Femur (tissue), 1 donor: ENCODE measurements around the gene TFR2.
"Not testable (repeated sequence)": the region's sequence is repeated elsewhere in the genome, so short reads cannot be mapped to it uniquely, and the experiment has no call there.

Source experiments
- DNase-seq: peaks from one replicate; pipeline ENCODE4 v3.0.0-alpha.2; 2017

The TFR2 gene

GRCh38 chr7:100677308-100678267, 36.2 kb upstream of the TFR2 start:
- DNase-seq = no peak

DNA sequence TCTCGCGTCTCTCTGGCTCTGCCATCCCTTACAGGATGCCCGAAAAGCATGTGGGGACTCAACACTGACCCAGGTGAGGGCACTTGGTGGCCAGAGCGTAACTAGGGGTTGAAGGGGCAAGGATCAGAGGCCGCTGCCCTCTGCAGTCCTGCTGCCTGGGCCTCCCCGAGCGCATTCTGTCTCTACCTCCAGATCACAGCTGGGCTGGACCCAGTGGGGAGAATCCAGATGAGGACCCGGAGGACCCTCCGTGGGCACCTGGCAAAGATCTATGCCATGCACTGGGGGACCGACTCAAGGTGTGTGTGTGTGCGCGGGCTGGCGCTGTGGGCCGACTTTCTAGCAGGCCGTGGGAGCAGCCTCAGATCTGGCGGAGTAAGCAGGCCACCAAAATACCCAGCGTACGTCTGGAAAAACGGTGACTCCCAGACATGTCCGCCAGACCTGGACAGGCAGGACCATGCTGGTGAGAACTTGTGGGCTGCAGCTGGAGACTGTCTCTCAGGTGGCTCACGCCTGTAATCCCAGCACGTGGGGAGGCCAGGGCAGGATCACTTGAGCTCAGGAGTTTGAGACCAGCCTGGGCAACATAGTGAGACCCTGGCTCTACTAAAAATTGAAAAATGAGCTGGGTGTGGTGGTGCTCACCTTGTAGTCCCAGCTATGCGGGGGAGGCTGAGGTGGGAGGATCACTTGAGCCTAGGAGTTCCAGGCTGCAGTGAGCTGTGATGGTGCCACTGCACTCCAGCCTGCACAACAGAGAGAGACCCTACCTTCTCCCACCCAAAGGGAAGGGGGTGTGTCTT, 35.4 kb upstream of the TFR2 start:
- DNase-seq = no peak

DNA sequence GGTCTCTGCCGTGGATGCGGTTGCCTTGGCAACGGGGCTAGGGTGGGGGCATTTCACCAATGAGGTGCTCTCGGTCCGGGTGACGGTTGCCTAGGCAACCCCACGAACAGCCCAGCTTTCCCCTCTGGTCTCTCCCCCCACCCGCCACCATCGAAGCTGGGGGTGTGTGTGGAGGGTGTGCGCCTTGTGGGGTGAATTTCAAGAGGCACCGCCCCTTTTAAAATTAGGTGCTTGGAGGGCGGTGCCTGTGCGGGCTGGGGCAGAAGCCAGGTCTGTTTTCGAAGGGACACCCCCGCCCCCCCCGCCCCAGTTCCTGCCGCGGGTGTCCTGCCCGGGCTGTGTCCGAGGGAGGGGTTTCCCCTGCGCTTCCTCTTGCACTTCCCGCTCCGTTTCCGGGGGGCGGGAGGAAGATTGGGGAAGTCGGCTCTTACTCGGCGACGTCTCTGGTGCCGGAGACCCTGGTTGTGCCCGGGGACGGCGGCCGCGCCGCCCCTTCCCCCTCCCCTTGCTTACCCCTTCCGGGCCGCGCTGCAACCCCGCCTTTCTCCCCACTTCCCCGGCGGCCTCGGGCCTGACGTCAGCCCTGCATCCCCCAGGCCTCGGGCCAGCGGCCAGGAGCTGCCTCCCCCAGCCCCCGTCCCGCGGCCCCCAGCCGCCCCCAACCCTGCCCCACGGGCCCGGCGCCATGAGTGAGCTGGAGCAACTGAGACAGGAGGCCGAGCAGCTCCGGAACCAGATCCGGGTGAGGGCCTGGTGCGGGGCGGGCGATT, 34.4 kb upstream of the TFR2 start:
- DNase-seq = peak; percentile 87

DNA sequence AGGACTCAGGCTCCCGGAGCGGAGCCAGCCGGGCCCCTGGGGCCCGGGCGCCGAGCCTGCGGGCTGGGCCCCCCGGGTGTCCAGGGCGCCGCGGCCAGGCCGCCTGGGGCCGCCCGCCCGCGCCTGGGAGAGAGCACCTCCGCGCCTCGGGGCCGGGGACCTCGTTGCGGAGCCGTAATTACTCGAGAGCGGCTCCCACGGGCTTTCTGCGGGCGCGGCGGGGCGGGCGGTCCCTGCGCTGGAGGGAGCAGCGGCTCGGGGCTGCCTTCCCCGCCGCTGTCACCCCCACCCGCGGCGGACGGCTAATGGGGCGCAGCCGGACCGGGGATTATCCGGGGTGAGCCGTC, 33.7 kb upstream of the TFR2 start:
- no peak for DNase-seq

GRCh38 chr7:100674411-100675104, 33.2 kb upstream of the TFR2 start:
- no peak for DNase-seq

- DNase-seq = peak; percentile 69
Observed at GRCh38 chr7:100673942-100674410, 32.6 kb upstream of the TFR2 start.

DNA sequence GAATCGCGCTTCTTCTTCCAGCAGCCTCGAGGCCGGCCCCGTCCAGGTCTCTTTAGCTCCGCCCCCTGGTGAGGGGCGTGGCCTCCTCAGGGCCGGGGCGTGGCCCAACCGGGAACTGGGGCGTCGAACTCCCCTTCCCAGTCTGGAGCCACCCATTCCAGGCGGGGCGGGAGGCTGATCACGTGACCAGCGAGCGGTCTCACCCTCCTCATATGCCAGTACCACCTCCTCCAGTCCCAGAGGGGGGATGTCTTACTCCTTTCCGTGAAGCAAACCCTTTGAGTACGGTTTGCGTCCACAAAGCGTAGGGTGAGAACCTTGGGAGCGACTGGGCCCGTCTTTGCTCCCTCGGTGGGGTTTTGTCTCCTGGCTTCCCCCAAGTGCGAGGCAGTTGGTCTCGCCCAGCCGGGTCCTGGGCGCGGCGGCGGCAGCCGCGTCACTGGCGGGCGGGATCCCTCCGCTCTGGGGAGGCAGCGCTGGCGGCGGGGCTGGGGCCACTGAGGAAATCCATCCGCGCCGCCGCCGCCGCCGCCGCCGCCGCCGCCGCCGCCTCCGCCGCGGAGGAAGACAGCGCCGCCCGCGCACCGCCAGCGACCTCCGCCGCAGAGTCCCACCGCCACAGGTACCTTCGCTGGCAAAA, 32.1 kb upstream of the TFR2 start, which contains the start of gene GNB2:
Gene GNB2, plus strand, starts transcription at position 439 of the 640 bp plus-strand sequence. CDS start 2,526 bp downstream, outside the sequence.
- peak; percentile 99 for DNase-seq

- no peak for DNase-seq
Observed at GRCh38 chr7:100671353-100672327, 30.3 kb upstream of the TFR2 start.

DNA sequence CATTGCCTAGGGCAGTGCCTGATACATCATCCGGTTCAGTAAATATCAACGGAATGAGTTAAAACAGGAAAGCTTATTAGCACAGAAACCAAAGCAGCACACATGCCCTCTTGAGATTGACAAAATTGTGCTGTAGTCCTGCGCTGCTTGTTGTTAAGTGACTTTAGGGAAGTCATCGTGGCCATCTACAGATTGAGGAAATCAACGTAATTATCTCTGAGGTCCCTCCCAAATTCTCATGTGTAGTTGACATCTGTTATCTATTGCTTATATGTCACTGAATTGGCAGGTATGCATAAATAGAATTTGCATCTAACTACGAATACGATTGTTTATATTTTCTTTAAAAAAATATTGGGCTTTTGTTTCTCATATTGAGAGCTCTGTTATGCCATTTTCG, 28.7 kb upstream of the TFR2 start:
- DNase-seq = no peak

- DNase-seq = not testable (repeated sequence)
Observed at GRCh38 chr7:100669106-100669505, 27.8 kb upstream of the TFR2 start.

DNA sequence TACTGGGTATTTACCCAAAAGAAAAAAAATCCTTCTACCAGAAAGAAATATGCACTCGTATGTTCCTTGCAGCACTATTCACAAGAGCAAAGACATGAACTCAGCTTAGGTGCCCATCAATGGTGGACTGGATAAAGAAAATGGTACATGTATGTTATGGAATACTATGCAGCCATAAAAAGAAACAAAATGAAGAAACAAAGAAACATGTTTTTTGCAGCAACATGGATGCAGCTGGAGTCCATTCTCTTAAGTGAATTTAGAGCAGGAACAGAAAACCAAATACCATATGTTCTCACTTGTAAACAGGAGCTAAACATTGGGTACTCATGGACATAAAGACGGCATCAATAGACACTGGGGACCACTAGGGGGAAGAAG, 26.7 kb upstream of the TFR2 start:
- DNase-seq = no peak

- DNase-seq = no peak
Observed at GRCh38 chr7:100667331-100668068, 26.1 kb upstream of the TFR2 start.

GRCh38 chr7:100665168-100665726, 23.9 kb upstream of the TFR2 start:
- no peak for DNase-seq

- not testable (repeated sequence) for DNase-seq
Observed at GRCh38 chr7:100662194-100662776, 20.9 kb upstream of the TFR2 start.

GRCh38 chr7:100655908-100656674, 14.7 kb upstream of the TFR2 start, which contains the start of gene ACTL6B:
TSS of gene ACTL6B (minus strand) at chr7:100656448. CDS start at chr7:100656354, 94 bp downstream.
- DNase-seq = peak; percentile 82

DNA sequence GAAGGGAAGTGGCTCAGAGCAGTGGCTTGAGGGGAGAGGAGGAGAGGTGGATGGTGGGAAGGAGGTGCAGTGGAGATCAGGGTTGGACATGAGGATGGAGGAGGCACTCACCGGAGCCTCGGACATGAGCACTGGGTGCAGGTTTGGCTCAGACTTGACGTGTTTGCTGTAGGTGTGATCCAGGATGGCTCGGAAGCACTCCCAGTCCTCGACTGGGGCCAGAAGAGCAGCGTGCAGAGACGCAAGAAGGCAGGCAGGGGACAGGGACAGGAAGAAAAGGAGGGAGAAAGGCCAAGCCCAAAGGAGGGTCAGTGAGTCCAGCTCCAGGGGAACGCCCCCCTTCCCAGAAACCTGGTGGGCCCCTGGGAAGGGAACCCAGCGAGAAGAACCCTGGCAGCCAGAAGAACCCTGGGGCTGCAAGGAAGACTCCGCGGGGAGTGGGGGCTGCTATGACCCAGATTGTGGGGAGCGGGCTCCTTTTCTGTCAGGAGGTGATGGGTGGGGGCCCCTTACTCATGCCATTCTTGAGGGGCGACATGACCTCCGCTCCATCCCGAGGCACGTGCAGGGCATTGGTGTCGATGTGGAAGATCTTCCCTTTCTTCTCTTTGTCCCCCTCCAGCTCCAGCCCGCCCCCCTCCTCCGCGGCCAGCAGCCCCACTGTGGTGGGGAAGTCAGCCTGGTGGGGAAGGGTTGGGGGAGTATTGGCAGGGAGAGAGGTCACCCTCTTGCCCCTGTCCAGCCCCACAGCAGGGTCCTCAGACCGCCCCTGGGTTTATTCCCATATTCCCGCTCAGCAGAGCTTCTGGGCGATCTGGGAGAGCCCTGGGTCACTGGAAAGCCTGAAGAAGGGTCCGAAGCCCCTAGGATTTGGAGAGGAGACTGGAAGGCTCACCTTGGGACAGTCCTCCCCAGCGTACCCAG, 13.8 kb upstream of the TFR2 start:
- DNase-seq = no peak
